ENCODE results near the gene MCL1. TPM values are rescaled to one million over a fixed set of nuclear protein-coding genes. Genes with fewer than 3 reads are reported as not detected.

Gene MCL1
- total RNA-seq, 1 experiment from 2014 or later, result 145 TPM

DNA sequence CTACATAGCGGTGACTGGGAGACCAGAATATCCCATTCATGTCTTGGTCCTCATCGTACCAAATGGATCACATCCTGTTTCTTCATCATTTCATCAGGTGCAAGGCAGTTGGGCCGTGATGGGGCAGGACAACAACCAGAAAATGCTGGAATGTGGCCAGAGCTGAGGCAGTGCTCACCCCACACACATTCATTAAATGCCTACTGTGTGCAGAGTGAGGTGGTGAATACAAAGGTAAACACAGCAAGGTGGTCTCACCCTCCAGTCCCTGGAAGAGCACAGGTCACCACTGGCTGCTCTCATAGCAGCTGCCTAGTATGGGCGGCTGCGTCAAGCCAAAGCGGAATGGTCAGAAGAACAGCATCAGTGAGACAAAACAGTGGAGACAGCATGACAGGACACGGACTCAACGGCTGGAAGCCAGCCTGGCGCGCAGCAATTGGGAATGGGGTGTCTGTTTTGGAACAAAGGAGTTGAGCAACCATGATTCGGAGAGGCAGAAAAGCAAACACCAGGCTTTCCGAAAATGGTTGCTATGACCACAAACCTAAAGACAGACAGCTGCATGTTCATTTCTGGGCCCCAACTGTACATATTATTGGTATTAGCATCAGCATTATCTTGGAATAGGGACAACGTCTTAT, 35.8 kb downstream of the MCL1 start:
- peaks cover 2% of the 10 kb centered on the region for H3K4me1 ChIP-seq (replicated peaks; ENCODE audit: insufficient read depth)
- H3K27ac ChIP-seq, result no peak overlapping the region
- POLR2A ChIA-PET (ENCODE audit: unreplicated experiment), result interaction anchor here (0.6 to 0.7 kb wide), 2 partner anchors 81 to 472 kb away, joined by 3 to 4 read pairs; no protein-coding TSS in a partner anchor
- no peaks in the 10 kb centered on the region for H3K9me3 ChIP-seq (ENCODE audit: insufficient read depth, low read depth)
- H2AFZ ChIP-seq, result no peak overlapping the region
- no TSS peak for BruUV-seq (replicated peaks)
- no peak overlapping the region for H3K4me2 ChIP-seq
- DNase-seq, result no peak
- no peak for TF ChIP-seq EZH2 (IDR thresholded peaks at IDR 0.05; ENCODE audit: low read depth)
- TF ChIP-seq, protein P1, sequence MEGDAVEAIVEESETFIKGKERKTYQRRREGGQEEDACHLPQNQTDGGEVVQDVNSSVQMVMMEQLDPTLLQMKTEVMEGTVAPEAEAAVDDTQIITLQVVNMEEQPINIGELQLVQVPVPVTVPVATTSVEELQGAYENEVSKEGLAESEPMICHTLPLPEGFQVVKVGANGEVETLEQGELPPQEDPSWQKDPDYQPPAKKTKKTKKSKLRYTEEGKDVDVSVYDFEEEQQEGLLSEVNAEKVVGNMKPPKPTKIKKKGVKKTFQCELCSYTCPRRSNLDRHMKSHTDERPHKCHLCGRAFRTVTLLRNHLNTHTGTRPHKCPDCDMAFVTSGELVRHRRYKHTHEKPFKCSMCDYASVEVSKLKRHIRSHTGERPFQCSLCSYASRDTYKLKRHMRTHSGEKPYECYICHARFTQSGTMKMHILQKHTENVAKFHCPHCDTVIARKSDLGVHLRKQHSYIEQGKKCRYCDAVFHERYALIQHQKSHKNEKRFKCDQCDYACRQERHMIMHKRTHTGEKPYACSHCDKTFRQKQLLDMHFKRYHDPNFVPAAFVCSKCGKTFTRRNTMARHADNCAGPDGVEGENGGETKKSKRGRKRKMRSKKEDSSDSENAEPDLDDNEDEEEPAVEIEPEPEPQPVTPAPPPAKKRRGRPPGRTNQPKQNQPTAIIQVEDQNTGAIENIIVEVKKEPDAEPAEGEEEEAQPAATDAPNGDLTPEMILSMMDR (conservative IDR thresholded peaks at IDR 0.05), result no peak
- no peaks in the 10 kb centered on the region for H3K9me2 ChIP-seq (ENCODE audit: insufficient read depth)
- H3K27me3 ChIP-seq (ENCODE audit: insufficient read depth, low read depth), result no peaks in the 10 kb centered on the region
- no peaks in the 10 kb centered on the region for H3K79me2 ChIP-seq (ENCODE audit: low read depth)
- no peaks in the 10 kb centered on the region for H3K36me3 ChIP-seq (ENCODE audit: low read depth)
- H4K20me1 ChIP-seq (ENCODE audit: insufficient read depth), result no peaks in the 10 kb centered on the region
- intact Hi-C loops (cut with micrococcal nuclease; ENCODE audit: unreplicated experiment), result no loop called here
- 0 out of 2 replicates have a peak, but pooled peaks cover 3% of the 10 kb centered on the region for H3F3A ChIP-seq (ENCODE audit: insufficient read depth, low read depth)
- H3K4me3 ChIP-seq, result no peak overlapping the region
- CTCF ChIA-PET, result no interaction called here

DNA sequence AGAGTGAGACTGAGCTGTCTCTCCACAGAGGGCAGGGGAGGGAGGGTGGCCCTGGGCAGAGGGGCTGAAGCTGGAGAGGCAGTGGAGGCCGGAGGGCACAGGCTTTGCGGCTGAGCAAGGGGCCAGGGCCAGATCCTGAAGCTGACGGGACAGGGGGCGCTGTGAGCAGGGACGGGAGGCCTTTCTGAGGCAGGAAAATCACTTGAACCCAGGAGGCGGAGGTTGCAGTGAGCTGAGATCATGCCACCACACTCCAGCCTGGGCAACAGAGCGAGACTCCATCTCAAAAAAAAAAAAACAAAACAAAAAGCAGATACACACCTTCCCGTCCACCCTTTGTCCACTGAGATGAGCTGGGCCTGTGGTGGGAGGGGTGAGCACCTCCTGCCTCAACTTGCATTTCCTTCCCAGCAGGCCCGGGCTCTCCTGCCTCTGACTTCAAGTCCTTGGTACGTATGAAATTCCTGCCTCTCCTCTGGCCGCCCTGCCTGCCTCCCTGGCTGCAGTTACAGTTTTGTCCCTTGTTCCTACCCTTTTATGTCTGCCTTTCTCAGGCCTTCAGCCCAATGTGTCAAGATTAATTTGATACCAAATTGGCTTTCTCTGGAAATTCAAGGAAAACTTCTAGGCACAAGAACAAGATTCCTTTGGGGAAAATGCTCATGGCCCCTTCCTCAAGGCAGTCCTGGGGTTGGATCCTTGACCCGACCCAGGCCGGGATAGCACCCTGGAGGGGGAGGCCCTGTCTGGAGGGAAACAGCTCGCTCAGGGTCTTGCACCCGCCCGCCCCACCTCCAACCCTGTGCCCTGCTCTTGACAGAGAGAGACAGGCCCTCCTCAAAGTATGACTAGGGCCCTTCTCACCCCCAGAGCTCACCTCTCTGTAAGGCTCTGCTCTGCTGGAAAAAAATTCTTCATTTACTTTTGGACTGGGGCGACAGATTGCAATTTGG, 41.4 kb downstream of the MCL1 start:
- DNase-seq, result peak; percentile 70 to 78
- no peaks in the 10 kb centered on the region for H3K36me3 ChIP-seq (ENCODE audit: low read depth)
- H3K4me2 ChIP-seq, result peak overlapping the region; percentile 53
- POLR2A ChIA-PET (ENCODE audit: unreplicated experiment), result interaction anchor here (0.5 to 1.4 kb wide), 8 partner anchors 24 to 651 kb away, joined by 3 to 15 read pairs (median 6); partner anchors contain the start of genes ECM1 and GOLPH3L
- no peaks in the 10 kb centered on the region for H4K20me1 ChIP-seq (ENCODE audit: insufficient read depth)
- CTCF ChIA-PET, result interaction anchor here (0.6 to 1.8 kb wide), 6 partner anchors 9 to 423 kb away, joined by 3 to 11 read pairs (median 4); partner anchors contain the start of gene ECM1
- BruUV-seq (replicated peaks), result TSS peak; percentile 77
- H3K27ac ChIP-seq, result peak overlapping the region; percentile 48
- no peaks in the 10 kb centered on the region for H3K9me3 ChIP-seq (ENCODE audit: insufficient read depth, low read depth)
- H3K4me1 ChIP-seq (replicated peaks; ENCODE audit: insufficient read depth), result peaks cover 33% of the 10 kb centered on the region
- 0 out of 2 replicates have a peak overlapping the region, but pooled peaks have one; percentile 23 for H2AFZ ChIP-seq
- H3K4me3 ChIP-seq, result no peak overlapping the region
- no peaks in the 10 kb centered on the region for H3K79me2 ChIP-seq (ENCODE audit: low read depth)
- intact Hi-C loops (cut with micrococcal nuclease; ENCODE audit: unreplicated experiment), result no loop called here
- H3K27me3 ChIP-seq (ENCODE audit: insufficient read depth, low read depth), result no peaks in the 10 kb centered on the region
- H3K9me2 ChIP-seq (ENCODE audit: insufficient read depth), result no peaks in the 10 kb centered on the region
- peaks cover 23% of the 10 kb centered on the region; the same call in 1 of the 2 replicates for H3F3A ChIP-seq (ENCODE audit: insufficient read depth, low read depth)
- no peak for TF ChIP-seq EZH2 (IDR thresholded peaks at IDR 0.05; ENCODE audit: low read depth)
- TF ChIP-seq, protein P1 (conservative IDR thresholded peaks at IDR 0.05), result no peak
